GM12872 (cell line): ENCODE results near the gene HOXA9.

Source experiments
- CTCF ChIP-seq: IDR thresholded peaks from 3 replicates; pipeline ENCODE4 v1.5.1; 2011; ENCODE audit warnings: low read depth, mild to moderate bottlenecking, low read length, moderate library complexity; ENCODE audit not compliant: insufficient read depth

Gene HOXA9

GRCh38 chr7:27126596-27127327 lies 38.6 kb downstream of the HOXA9 start:
- no peak for TF ChIP-seq CTCF

- no peak for TF ChIP-seq CTCF
Observed at GRCh38 chr7:27125986-27126394, 39.3 kb downstream of the HOXA9 start.

GRCh38 chr7:27124902-27125689 lies 40.2 kb downstream of the HOXA9 start:
- no peak for TF ChIP-seq CTCF

- no peak for TF ChIP-seq CTCF
Observed at GRCh38 chr7:27124096-27124901, 41.0 kb downstream of the HOXA9 start.

GRCh38 chr7:27123477-27124053 lies 41.8 kb downstream of the HOXA9 start:
- no peak for TF ChIP-seq CTCF

GRCh38 chr7:27123007-27123476 lies 42.3 kb downstream of the HOXA9 start:
- TF ChIP-seq CTCF = no peak
